WTC11 (cell line): ENCODE measurements around the gene NDRG2. TPM values are rescaled to one million over a fixed set of nuclear protein-coding genes. Genes with fewer than 3 reads are reported as not detected.
A peak's percentile ranks its signal among the peaks of the same experiment; 100 is the strongest.

Source experiments
- ATAC-seq: fragments of 200-7000 bp; cut with Tn5 transposase; 2 replicates; pipeline ENCODE4 v1.10.0; 2021; ENCODE audit warnings: mild to moderate bottlenecking, moderate library complexity
- CTCF ChIA-PET: fragments of 300-600 bp; sonication (Branson Sonifier 250); formaldehyde crosslinking; loops from one replicate; lab custom pipeline; 2021; ENCODE audit warnings: antibody characterized with exemption; lab: Charles Lee
- POLR2A ChIA-PET: fragments of 350-600 bp; sonication (Branson Sonifier 250); formaldehyde crosslinking; loops from one replicate; lab custom pipeline; 2021; ENCODE audit warnings: antibody characterized with exemption; lab: Charles Lee
- DNase-seq: peaks from one replicate; pipeline ENCODE4 v3.0.0; 2021; ENCODE audit warnings: low spot score
- H3K27ac Mint-ChIP-seq: 2 replicates; pipeline ENCODE4 v1.8.0; 2021; ENCODE audit warnings: mixed read lengths
- H3K27me3 Mint-ChIP-seq: 2 replicates; pipeline ENCODE4 v1.8.0; 2021; ENCODE audit warnings: low read depth, mild to moderate bottlenecking, moderate library complexity, mixed read lengths
- H3K36me3 Mint-ChIP-seq: 2 replicates; pipeline ENCODE4 v1.8.0; 2021; ENCODE audit warnings: mixed read lengths
- H3K4me1 Mint-ChIP-seq: 2 replicates; pipeline ENCODE4 v1.8.0; 2022; ENCODE audit warnings: mixed read lengths
- H3K4me3 Mint-ChIP-seq: 2 replicates; pipeline ENCODE4 v1.8.0; 2021; ENCODE audit warnings: mild to moderate bottlenecking, moderate library complexity, mixed read lengths
- H3K9me3 Mint-ChIP-seq: 2 replicates; pipeline ENCODE4 v1.8.0; 2021; ENCODE audit warnings: mixed read lengths
- ATF3 ChIP-seq: sonication (generic); formaldehyde crosslinking; conservative IDR thresholded peaks from 2 replicates; pipeline ENCODE4 v1.8.1; 2022; ENCODE audit warnings: mild to moderate bottlenecking, missing genetic modification reagents
- CREB1 ChIP-seq: sonication (generic); formaldehyde crosslinking; IDR thresholded peaks from 2 replicates; pipeline ENCODE4 v1.8.0; 2023; ENCODE audit warnings: mild to moderate bottlenecking, missing genetic modification reagents
- CREM ChIP-seq: sonication (generic); formaldehyde crosslinking; IDR thresholded peaks from 2 replicates; pipeline ENCODE4 v1.8.1; 2022; ENCODE audit warnings: mild to moderate bottlenecking, missing genetic modification reagents, moderate library complexity
- E2F5 ChIP-seq: sonication (generic); formaldehyde crosslinking; IDR thresholded peaks from 2 replicates; pipeline ENCODE4 v1.8.1; 2022; ENCODE audit warnings: mild to moderate bottlenecking, moderate library complexity, missing genetic modification reagents
- EMX1 ChIP-seq: fragments of 250-450 bp; sonication (Bioruptor Pico); IDR thresholded peaks from 2 replicates; pipeline ENCODE4 v1.8.0; 2021; ENCODE audit warnings: mild to moderate bottlenecking
- FOXK1 ChIP-seq: sonication (generic); formaldehyde crosslinking; IDR thresholded peaks from 2 replicates; pipeline ENCODE4 v1.8.0; 2022; ENCODE audit warnings: mild to moderate bottlenecking, moderate library complexity, missing genetic modification reagents
- FOXP4 ChIP-seq: sonication (generic); formaldehyde crosslinking; IDR thresholded peaks from 2 replicates; pipeline ENCODE4 v1.8.0; 2022; ENCODE audit warnings: mild to moderate bottlenecking, missing genetic modification reagents
- GABPB1 ChIP-seq: sonication (generic); formaldehyde crosslinking; IDR thresholded peaks from 2 replicates; pipeline ENCODE4 v1.8.1; 2023; ENCODE audit warnings: mild to moderate bottlenecking, missing genetic modification reagents
- HMGA2 ChIP-seq: fragments of 250-450 bp; sonication (Bioruptor Pico); IDR thresholded peaks from 2 replicates; pipeline ENCODE4 v1.4.0; 2021; ENCODE audit warnings: mild to moderate bottlenecking, moderate library complexity
- NFATC4 ChIP-seq: fragments of 250-450 bp; sonication (Bioruptor Pico); IDR thresholded peaks from 2 replicates; pipeline ENCODE4 v1.9.0; 2021; ENCODE audit warnings: mild to moderate bottlenecking
- NR2C2 ChIP-seq: sonication (generic); formaldehyde crosslinking; IDR thresholded peaks from 2 replicates; pipeline ENCODE4 v1.8.0; 2022; ENCODE audit warnings: mild to moderate bottlenecking, missing genetic modification reagents
- PREB ChIP-seq: sonication (generic); formaldehyde crosslinking; IDR thresholded peaks from 2 replicates; pipeline ENCODE4 v1.8.1; 2022; ENCODE audit warnings: mild to moderate bottlenecking, missing genetic modification reagents, moderate library complexity, borderline replicate concordance
- PRRX2 ChIP-seq: fragments of 250-450 bp; sonication (Bioruptor Pico); IDR thresholded peaks from 2 replicates; pipeline ENCODE4 v1.8.0; 2021; ENCODE audit warnings: mild to moderate bottlenecking
- TEAD4 ChIP-seq: sonication (generic); formaldehyde crosslinking; IDR thresholded peaks from 2 replicates; pipeline ENCODE4 v1.8.0; 2022; ENCODE audit warnings: mild to moderate bottlenecking, missing genetic modification reagents
- TP53 ChIP-seq: sonication (generic); formaldehyde crosslinking; IDR thresholded peaks from 2 replicates; pipeline ENCODE4 v1.8.1; 2023; ENCODE audit warnings: mild to moderate bottlenecking, missing genetic modification reagents
- ZBTB21 ChIP-seq: sonication (generic); formaldehyde crosslinking; IDR thresholded peaks from 2 replicates; pipeline ENCODE4 v1.8.1; 2023; ENCODE audit warnings: mild to moderate bottlenecking, missing genetic modification reagents, borderline replicate concordance
- ZNF121 ChIP-seq: sonication (generic); formaldehyde crosslinking; IDR thresholded peaks from 2 replicates; pipeline ENCODE4 v1.8.0; 2023; ENCODE audit warnings: missing genetic modification reagents
- ZNF317 ChIP-seq: sonication (generic); formaldehyde crosslinking; IDR thresholded peaks from 2 replicates; pipeline ENCODE4 v1.8.1; 2023; ENCODE audit warnings: low read depth, mild to moderate bottlenecking, moderate library complexity, missing genetic modification reagents, borderline replicate concordance
- ZNF423 ChIP-seq: fragments of 250-450 bp; sonication (Bioruptor Pico); IDR thresholded peaks from 2 replicates; pipeline ENCODE4 v2.1.2; 2022; ENCODE audit warnings: mild to moderate bottlenecking, moderate library complexity
- ZSCAN18 ChIP-seq: fragments of 250-450 bp; sonication (Bioruptor Pico); IDR thresholded peaks from 2 replicates; pipeline ENCODE4 v2.1.2; 2022; ENCODE audit warnings: mild to moderate bottlenecking, moderate library complexity
- total RNA-seq: library from RNA; stranded (reverse); gene quantifications from 3 replicates; pipeline ENCODE4 v1.2.3, GENCODE V29; 2021
- TF ChIP-seq, protein P1 (sequence below): fragments of 250-450 bp; sonication (Bioruptor Pico); IDR thresholded peaks from 2 replicates; pipeline ENCODE4 v1.9.0; 2021; ENCODE audit warnings: mild to moderate bottlenecking
- TF ChIP-seq, protein P2 (sequence below): sonication (generic); formaldehyde crosslinking; IDR thresholded peaks from 2 replicates; pipeline ENCODE4 v1.8.1; 2022; ENCODE audit warnings: low read depth, missing genetic modification reagents, borderline replicate concordance

NDRG2 gene
- total RNA-seq, 1 experiment from 2014 or later, result 32.2 TPM

DNA sequence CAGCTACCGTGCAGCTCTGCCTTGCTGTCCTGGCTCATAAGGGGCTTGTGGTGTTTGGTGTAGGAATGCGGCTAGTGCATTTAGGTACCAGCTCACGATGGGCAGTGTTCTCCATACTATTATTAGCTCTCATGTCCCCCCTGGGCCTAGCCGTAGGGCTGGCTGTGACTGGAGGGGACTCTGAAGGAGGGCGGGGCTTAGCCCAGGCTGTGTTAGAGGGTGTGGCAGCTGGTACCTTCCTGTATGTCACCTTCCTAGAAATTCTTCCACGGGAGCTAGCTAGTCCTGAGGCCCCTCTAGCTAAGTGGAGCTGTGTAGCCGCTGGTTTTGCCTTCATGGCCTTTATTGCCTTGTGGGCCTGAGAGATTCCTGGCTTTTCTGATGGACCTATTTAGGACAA lies 23.6 kb downstream of the NDRG2 start:
- no peaks in the 10 kb centered on the region for H3K9me3 Mint-ChIP-seq
- H3K4me1 Mint-ChIP-seq, result peaks cover 18% of the 10 kb centered on the region
- H3K27me3 Mint-ChIP-seq, result no peaks in the 10 kb centered on the region; the same call in 1 of the 2 replicates
- ChIA-PET POLR2A (no interaction called here), CTCF (interaction anchor here (1.0 to 5.6 kb wide), 6 partner anchors 13 to 92 kb away, joined by 3 to 78 read pairs (median 10); no protein-coding TSS in a partner anchor)
- DNase-seq (peak; percentile 36), ATAC-seq (peak; percentile 61)
- H3K4me3 Mint-ChIP-seq, result no peak overlapping the region
- TF ChIP-seq ZSCAN18 (CRISPR knock-in tag), result no peak
- TF ChIP-seq TP53 (CRISPR knock-in tag), result no peak
- TF ChIP-seq, protein P1, sequence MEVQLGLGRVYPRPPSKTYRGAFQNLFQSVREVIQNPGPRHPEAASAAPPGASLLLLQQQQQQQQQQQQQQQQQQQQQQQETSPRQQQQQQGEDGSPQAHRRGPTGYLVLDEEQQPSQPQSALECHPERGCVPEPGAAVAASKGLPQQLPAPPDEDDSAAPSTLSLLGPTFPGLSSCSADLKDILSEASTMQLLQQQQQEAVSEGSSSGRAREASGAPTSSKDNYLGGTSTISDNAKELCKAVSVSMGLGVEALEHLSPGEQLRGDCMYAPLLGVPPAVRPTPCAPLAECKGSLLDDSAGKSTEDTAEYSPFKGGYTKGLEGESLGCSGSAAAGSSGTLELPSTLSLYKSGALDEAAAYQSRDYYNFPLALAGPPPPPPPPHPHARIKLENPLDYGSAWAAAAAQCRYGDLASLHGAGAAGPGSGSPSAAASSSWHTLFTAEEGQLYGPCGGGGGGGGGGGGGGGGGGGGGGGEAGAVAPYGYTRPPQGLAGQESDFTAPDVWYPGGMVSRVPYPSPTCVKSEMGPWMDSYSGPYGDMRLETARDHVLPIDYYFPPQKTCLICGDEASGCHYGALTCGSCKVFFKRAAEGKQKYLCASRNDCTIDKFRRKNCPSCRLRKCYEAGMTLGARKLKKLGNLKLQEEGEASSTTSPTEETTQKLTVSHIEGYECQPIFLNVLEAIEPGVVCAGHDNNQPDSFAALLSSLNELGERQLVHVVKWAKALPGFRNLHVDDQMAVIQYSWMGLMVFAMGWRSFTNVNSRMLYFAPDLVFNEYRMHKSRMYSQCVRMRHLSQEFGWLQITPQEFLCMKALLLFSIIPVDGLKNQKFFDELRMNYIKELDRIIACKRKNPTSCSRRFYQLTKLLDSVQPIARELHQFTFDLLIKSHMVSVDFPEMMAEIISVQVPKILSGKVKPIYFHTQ (CRISPR knock-in tag), result no peak
- TF ChIP-seq ATF3 (CRISPR knock-in tag), result no peak
- no peak for TF ChIP-seq ZBTB21 (CRISPR knock-in tag)
- no peak for TF ChIP-seq CREB1 (CRISPR knock-in tag)
- TF ChIP-seq GABPB1, result no peak
- TF ChIP-seq NR2C2 (CRISPR knock-in tag), result no peak
- TF ChIP-seq, protein P2, sequence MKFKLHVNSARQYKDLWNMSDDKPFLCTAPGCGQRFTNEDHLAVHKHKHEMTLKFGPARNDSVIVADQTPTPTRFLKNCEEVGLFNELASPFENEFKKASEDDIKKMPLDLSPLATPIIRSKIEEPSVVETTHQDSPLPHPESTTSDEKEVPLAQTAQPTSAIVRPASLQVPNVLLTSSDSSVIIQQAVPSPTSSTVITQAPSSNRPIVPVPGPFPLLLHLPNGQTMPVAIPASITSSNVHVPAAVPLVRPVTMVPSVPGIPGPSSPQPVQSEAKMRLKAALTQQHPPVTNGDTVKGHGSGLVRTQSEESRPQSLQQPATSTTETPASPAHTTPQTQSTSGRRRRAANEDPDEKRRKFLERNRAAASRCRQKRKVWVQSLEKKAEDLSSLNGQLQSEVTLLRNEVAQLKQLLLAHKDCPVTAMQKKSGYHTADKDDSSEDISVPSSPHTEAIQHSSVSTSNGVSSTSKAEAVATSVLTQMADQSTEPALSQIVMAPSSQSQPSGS (CRISPR knock-in tag), result no peak
- TF ChIP-seq ZNF423, result no peak
- TF ChIP-seq ZNF317 (CRISPR knock-in tag), result no peak
- TF ChIP-seq CREM (CRISPR knock-in tag), result no peak
- no peak for TF ChIP-seq FOXP4 (CRISPR knock-in tag)
- TF ChIP-seq NFATC4 (CRISPR knock-in tag), result no peak
- no peak for TF ChIP-seq EMX1 (CRISPR knock-in tag)
- TF ChIP-seq ZNF121, result no peak
- TF ChIP-seq, all 79 proteins: peak for 0
- Mint-ChIP-seq H3K27ac (no peak overlapping the region), H3K36me3 (peaks cover 8% of the 10 kb centered on the region)

DNA sequence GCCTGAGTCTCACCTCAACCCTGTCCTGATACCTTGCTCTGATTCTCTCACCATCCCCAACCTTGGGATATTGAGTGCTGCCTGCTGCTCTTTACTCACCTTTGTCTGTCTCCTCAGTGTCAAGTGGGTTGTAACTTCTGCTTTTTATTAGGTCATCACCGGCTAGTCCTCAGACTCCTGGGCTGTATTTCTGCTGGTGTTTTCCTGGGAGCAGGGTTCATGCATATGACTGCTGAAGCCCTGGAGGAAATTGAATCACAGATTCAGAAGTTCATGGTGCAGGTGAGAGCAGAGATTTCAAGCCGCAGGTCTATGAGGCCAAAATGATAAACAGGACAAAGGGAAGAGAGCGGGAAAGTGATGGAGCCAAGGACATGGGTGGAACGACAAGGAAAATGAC lies 25.3 kb downstream of the NDRG2 start:
- Mint-ChIP-seq H3K36me3 (peaks cover 24% of the 10 kb centered on the region), H3K4me1 (peaks cover 18% of the 10 kb centered on the region), H3K4me3 (no peak overlapping the region), H3K27ac (no peak overlapping the region)
- ChIA-PET CTCF (interaction anchor here (0.7 to 5.6 kb wide), 17 partner anchors 12 to 133 kb away, joined by 3 to 78 read pairs (median 5); partner anchors contain the start of gene ARHGEF40), POLR2A (no interaction called here)
- ATAC-seq, result no peak
- no peak for DNase-seq
- no peak for TF ChIP-seq HMGA2 (CRISPR knock-in tag)
- no peak for TF ChIP-seq FOXK1 (CRISPR knock-in tag)
- no peak for TF ChIP-seq ZNF423
- TF ChIP-seq PREB (CRISPR knock-in tag), result no peak
- no peak for TF ChIP-seq TEAD4 (CRISPR knock-in tag)
- TF ChIP-seq E2F5 (CRISPR knock-in tag), result no peak
- no peak for TF ChIP-seq PRRX2 (CRISPR knock-in tag)
- TF ChIP-seq FOXP4 (CRISPR knock-in tag), result no peak
- TF ChIP-seq, all 79 proteins: peak for 0
- Mint-ChIP-seq H3K27me3 (no peaks in the 10 kb centered on the region; the same call in 1 of the 2 replicates), H3K9me3 (no peaks in the 10 kb centered on the region)
